ENCODE data around the gene MRPL36.

GRCh38 chr5:1782385-1783215 is 17.0 kb downstream of the MRPL36 start:
- TF ChIP-seq, protein P1, sequence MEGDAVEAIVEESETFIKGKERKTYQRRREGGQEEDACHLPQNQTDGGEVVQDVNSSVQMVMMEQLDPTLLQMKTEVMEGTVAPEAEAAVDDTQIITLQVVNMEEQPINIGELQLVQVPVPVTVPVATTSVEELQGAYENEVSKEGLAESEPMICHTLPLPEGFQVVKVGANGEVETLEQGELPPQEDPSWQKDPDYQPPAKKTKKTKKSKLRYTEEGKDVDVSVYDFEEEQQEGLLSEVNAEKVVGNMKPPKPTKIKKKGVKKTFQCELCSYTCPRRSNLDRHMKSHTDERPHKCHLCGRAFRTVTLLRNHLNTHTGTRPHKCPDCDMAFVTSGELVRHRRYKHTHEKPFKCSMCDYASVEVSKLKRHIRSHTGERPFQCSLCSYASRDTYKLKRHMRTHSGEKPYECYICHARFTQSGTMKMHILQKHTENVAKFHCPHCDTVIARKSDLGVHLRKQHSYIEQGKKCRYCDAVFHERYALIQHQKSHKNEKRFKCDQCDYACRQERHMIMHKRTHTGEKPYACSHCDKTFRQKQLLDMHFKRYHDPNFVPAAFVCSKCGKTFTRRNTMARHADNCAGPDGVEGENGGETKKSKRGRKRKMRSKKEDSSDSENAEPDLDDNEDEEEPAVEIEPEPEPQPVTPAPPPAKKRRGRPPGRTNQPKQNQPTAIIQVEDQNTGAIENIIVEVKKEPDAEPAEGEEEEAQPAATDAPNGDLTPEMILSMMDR (conservative IDR thresholded peaks at IDR 0.05; ENCODE audit: low read depth, low read length) = no peak
- no peak for TF ChIP-seq EZH2 (IDR thresholded peaks at IDR 0.05; ENCODE audit: borderline replicate concordance, low read depth, low read length, poor library complexity, severe bottlenecking)

All from A673 (cell line).